Astrocyte (in vitro differentiated cells and primary cell): ENCODE measurements around the gene PNPLA2.

Source experiments
- CTCF ChIP-seq: IDR thresholded peaks from 2 replicates; pipeline ENCODE4 v1.5.1; 2011; ENCODE audit warnings: low read depth, mild to moderate bottlenecking, inconsistent platforms, low read length, moderate library complexity; ENCODE audit not compliant: insufficient read depth
- EZH2 ChIP-seq: IDR thresholded peaks from 2 replicates; pipeline ENCODE4 v1.6.1; 2012; ENCODE audit warnings: mild to moderate bottlenecking, low read length, inconsistent platforms; ENCODE audit not compliant: insufficient read depth

- TF ChIP-seq CTCF (no peak), EZH2 (no peak)
These were observed 18.7 kb downstream of the PNPLA2 start for GRCh38 chr11:837189-837989.
